Trophoblast cell (in vitro differentiated cells and primary cell): ENCODE data around the gene SLC25A25.

Source experiments
- DNase-seq, 2 donors: peaks; one replicate each; pipeline ENCODE4 v3.0.0-alpha.2; 2016
- H2AFZ ChIP-seq: 2 replicates; pipeline ENCODE4 v1.6.1; 2013; ENCODE audit warnings: low read length, moderate library complexity, mild to moderate bottlenecking; ENCODE audit not compliant: insufficient read depth, poor library complexity
- H2AK5ac ChIP-seq: 2 replicates; pipeline ENCODE4 v1.6.1; 2013; ENCODE audit warnings: mild to moderate bottlenecking, low read length
- H2BK120ac ChIP-seq: 2 replicates; pipeline ENCODE4 v1.6.1; 2013; ENCODE audit warnings: low read length, mild to moderate bottlenecking, moderate library complexity; ENCODE audit not compliant: insufficient read depth, poor library complexity
- H2BK12ac ChIP-seq: 2 replicates; pipeline ENCODE4 v1.6.1; 2013; ENCODE audit warnings: mild to moderate bottlenecking, low read length, moderate library complexity
- H2BK5ac ChIP-seq: 2 replicates; pipeline ENCODE4 v1.6.1; 2013; ENCODE audit warnings: low read length, low read depth, moderate library complexity, mild to moderate bottlenecking; ENCODE audit not compliant: poor library complexity
- H3K14ac ChIP-seq: 2 replicates; pipeline ENCODE4 v1.6.1; 2013; ENCODE audit warnings: mild to moderate bottlenecking, low read length
- H3K18ac ChIP-seq: 2 replicates; pipeline ENCODE4 v1.6.1; 2013; ENCODE audit warnings: mild to moderate bottlenecking, low read length
- H3K23ac ChIP-seq: 2 replicates; pipeline ENCODE4 v1.6.1; 2013; ENCODE audit warnings: low read length
- H3K27ac ChIP-seq: 2 replicates; pipeline ENCODE4 v1.5.1; 2013; ENCODE audit warnings: low read depth, mild to moderate bottlenecking, inconsistent platforms, low read length, moderate library complexity
- H3K27me3 ChIP-seq: 2 replicates; pipeline ENCODE4 v1.6.1; 2013; ENCODE audit warnings: inconsistent platforms, mild to moderate bottlenecking, low read length, moderate library complexity; ENCODE audit not compliant: insufficient read depth
- H3K36me3 ChIP-seq, 2 experiments: 1 replicate in 1 of 2; 2 replicates in 1 of 2; pipeline ENCODE4 v1.6.1; 2013; ENCODE audit warnings: low read length in 2 of 2, mild to moderate bottlenecking in 2 of 2, moderate library complexity in 1 of 2; ENCODE audit not compliant: insufficient read depth in 2 of 2, control insufficient read depth in 1 of 2
- H3K4ac ChIP-seq: 2 replicates; pipeline ENCODE4 v1.6.1; 2013; ENCODE audit warnings: low read depth, mild to moderate bottlenecking, low read length, moderate library complexity
- H3K4me1 ChIP-seq, 2 experiments: 1 replicate in 1 of 2; 2 replicates in 1 of 2; pipeline ENCODE4 v1.6.1; 2013; ENCODE audit warnings: low read length in 2 of 2, mild to moderate bottlenecking in 2 of 2, moderate library complexity in 1 of 2; ENCODE audit not compliant: insufficient read depth in 2 of 2, control insufficient read depth in 1 of 2
- H3K4me2 ChIP-seq: 2 replicates; pipeline ENCODE4 v1.6.1; 2013; ENCODE audit warnings: inconsistent platforms, mild to moderate bottlenecking, low read length, moderate library complexity
- H3K4me3 ChIP-seq: 2 replicates; pipeline ENCODE4 v1.5.1; 2013; ENCODE audit warnings: mild to moderate bottlenecking, low read depth, low read length, inconsistent platforms
- H3K79me1 ChIP-seq: one replicate; pipeline ENCODE4 v1.6.1; 2013; ENCODE audit warnings: low read length
- H3K79me2 ChIP-seq: 2 replicates; pipeline ENCODE4 v1.6.1; 2013; ENCODE audit warnings: low read length, mild to moderate bottlenecking; ENCODE audit not compliant: control insufficient read depth, insufficient read depth, poor library complexity
- H3K9ac ChIP-seq: 2 replicates; pipeline ENCODE4 v1.6.1; 2013; ENCODE audit warnings: mild to moderate bottlenecking, low read length
- H3K9me3 ChIP-seq: 2 replicates; pipeline ENCODE4 v1.6.1; 2013; ENCODE audit warnings: low read depth, mild to moderate bottlenecking, control low read depth, inconsistent platforms, low read length; ENCODE audit not compliant: insufficient read depth
- H4K12ac ChIP-seq: 2 replicates; pipeline ENCODE4 v1.6.1; 2013; ENCODE audit warnings: low read depth, mild to moderate bottlenecking, low read length, moderate library complexity
- H4K8ac ChIP-seq: 2 replicates; pipeline ENCODE4 v1.6.1; 2013; ENCODE audit warnings: low read depth, mild to moderate bottlenecking, low read length, moderate library complexity
- H4K91ac ChIP-seq: one replicate; pipeline ENCODE4 v1.6.1; 2013; ENCODE audit warnings: low read depth, mild to moderate bottlenecking, low read length, moderate library complexity
- WGBS: extraction: QIAGEN DNeasy Blood & Tissue Kit; methylation state at CpG from one replicate; pipeline ENCODE4 v1.1.7; 2013; ENCODE audit warnings: missing lambda C conversion rate; ENCODE audit not compliant: insufficient read length, insufficient coverage; ENCODE audit errors: extremely low coverage; 5-methylcytosine and 5-hydroxymethylcytosine counted together

Gene SLC25A25

GRCh38 chr9:128144239-128145181 lies 76.5 kb downstream of the SLC25A25 start:
- Histone ChIP-seq H3K4me1 (peaks cover 14 to 16% of the 10 kb centered on the region in 2 experiments), H3K27me3 (no peaks in the 10 kb centered on the region), H3K36me3 (no peaks in the 10 kb centered on the region), H3K27ac (no peak overlapping the region), H3K4ac (no peak overlapping the region), H4K8ac (no peak overlapping the region), H2BK5ac (peak overlapping the region; percentile 8), H4K12ac (peak overlapping the region; percentile 6), H3K9me3 (no peaks in the 10 kb centered on the region), H3K9ac (no peak overlapping the region), H2AFZ (no peak overlapping the region), H3K4me3 (no peak overlapping the region), H2AK5ac (peak overlapping the region; percentile 18), H3K18ac (no peak overlapping the region), H4K91ac (peak overlapping the region; percentile 78), H3K14ac (peak overlapping the region; percentile 5), H3K23ac (no peak overlapping the region), H3K79me2 (no peaks in the 10 kb centered on the region), H2BK12ac (peak overlapping the region; percentile 47), H3K79me1 (peaks cover 13% of the 10 kb centered on the region), H3K4me2 (no peak overlapping the region), H2BK120ac (peak overlapping the region; percentile 2)
- no CpG with 5 or more reads among the region's 22 CpGs for WGBS
- DNase-seq: no peak

- no peak overlapping the region for H3K27ac ChIP-seq
- H3K4me1 ChIP-seq: peaks cover 14 to 16% of the 10 kb centered on the region in 2 experiments
- H2AK5ac ChIP-seq: no peak overlapping the region
- H3K27me3 ChIP-seq: no peaks in the 10 kb centered on the region
- H3K79me2 ChIP-seq: no peaks in the 10 kb centered on the region
- H3K23ac ChIP-seq: no peak overlapping the region
- WGBS: no CpG with 5 or more reads among the region's 8 CpGs
- no peak overlapping the region for H3K18ac ChIP-seq
- peak overlapping the region; percentile 5 for H3K14ac ChIP-seq
- H4K12ac ChIP-seq: no peak overlapping the region
- H3K4ac ChIP-seq: no peak overlapping the region
- no peaks in the 10 kb centered on the region for H3K9me3 ChIP-seq
- H2AFZ ChIP-seq: no peak overlapping the region
- peak overlapping the region; percentile 78 for H4K91ac ChIP-seq
- H3K4me3 ChIP-seq: no peak overlapping the region
- peak; percentile 93 to 95 for DNase-seq
- peak overlapping the region; percentile 11 for H2BK5ac ChIP-seq
- H2BK120ac ChIP-seq: peak overlapping the region; percentile 2
- H3K79me1 ChIP-seq: peaks cover 13% of the 10 kb centered on the region
- H4K8ac ChIP-seq: peak overlapping the region; percentile 57
- H3K4me2 ChIP-seq: peak overlapping the region; percentile 36
- no peak overlapping the region for H2BK12ac ChIP-seq
- no peaks in the 10 kb centered on the region for H3K36me3 ChIP-seq
- H3K9ac ChIP-seq: no peak overlapping the region
These were observed 77.5 kb downstream of the SLC25A25 start for GRCh38 chr9:128145536-128145935.

- H3K4me2 ChIP-seq: peak overlapping the region; percentile 36
- H3K14ac ChIP-seq: peak overlapping the region; percentile 29
- peak overlapping the region; percentile 36 for H2AK5ac ChIP-seq
- peak overlapping the region; percentile 3 for H3K27ac ChIP-seq
- no peaks in the 10 kb centered on the region for H3K27me3 ChIP-seq
- H3K36me3 ChIP-seq: no peaks in the 10 kb centered on the region
- peak overlapping the region; percentile 57 for H4K8ac ChIP-seq
- peak overlapping the region; percentile 67 for H4K91ac ChIP-seq
- H3K23ac ChIP-seq: no peak overlapping the region
- H3K9me3 ChIP-seq: no peaks in the 10 kb centered on the region
- no peak for DNase-seq
- peak overlapping the region; percentile 51 for H2BK12ac ChIP-seq
- H2AFZ ChIP-seq: no peak overlapping the region
- H3K79me2 ChIP-seq: no peaks in the 10 kb centered on the region
- peaks cover 14 to 16% of the 10 kb centered on the region in 2 experiments for H3K4me1 ChIP-seq
- H3K4me3 ChIP-seq: no peak overlapping the region
- H2BK5ac ChIP-seq: peak overlapping the region; percentile 11
- H3K9ac ChIP-seq: no peak overlapping the region
- peak overlapping the region; percentile 34 for H2BK120ac ChIP-seq
- no CpG with 5 or more reads among the region's 13 CpGs for WGBS
- H3K4ac ChIP-seq: no peak overlapping the region
- no peak overlapping the region for H4K12ac ChIP-seq
- H3K79me1 ChIP-seq: peaks cover 13% of the 10 kb centered on the region
- H3K18ac ChIP-seq: peak overlapping the region; percentile 15
These were observed 77.9 kb downstream of the SLC25A25 start for GRCh38 chr9:128145951-128146351.

GRCh38 chr9:128146591-128147120 lies 78.6 kb downstream of the SLC25A25 start:
- Histone ChIP-seq H2AK5ac (no peak overlapping the region), H3K79me1 (peaks cover 13% of the 10 kb centered on the region), H2BK12ac (peak overlapping the region; percentile 51), H4K91ac (peak overlapping the region; percentile 67), H3K9me3 (no peaks in the 10 kb centered on the region), H2BK120ac (no peak overlapping the region), H2AFZ (no peak overlapping the region), H4K8ac (peak overlapping the region; percentile 57), H3K4me1 (peaks cover 14 to 16% of the 10 kb centered on the region in 2 experiments), H3K9ac (no peak overlapping the region), H3K79me2 (no peaks in the 10 kb centered on the region), H3K14ac (peak overlapping the region; percentile 13), H3K27me3 (no peaks in the 10 kb centered on the region), H3K4me3 (no peak overlapping the region), H3K18ac (no peak overlapping the region), H3K36me3 (no peaks in the 10 kb centered on the region), H3K4me2 (no peak overlapping the region), H4K12ac (no peak overlapping the region), H3K27ac (no peak overlapping the region), H3K23ac (no peak overlapping the region), H2BK5ac (no peak overlapping the region), H3K4ac (no peak overlapping the region)
- DNase-seq: no peak
- WGBS: no CpG with 5 or more reads among the region's 8 CpGs
